Thyroid gland (tissue), 4 donors: ENCODE results near the gene PKHD1. TPM values are rescaled to one million over a fixed set of nuclear protein-coding genes. Genes with fewer than 3 reads are reported as not detected.

Experiments used
- DNase-seq, 2 donors: peaks; one replicate each; pipeline ENCODE4 v3.0.0-alpha.2; 2019
- H3K27ac ChIP-seq, 3 donors: fragments of 200-600 bp; sonication (generic); 1 replicate in 2 of 3; 2 replicates in 1 of 3; pipeline ENCODE4 v1.5.1; 2016 to 2019; ENCODE audit warnings: mild to moderate bottlenecking in 1 of 3, moderate library complexity in 1 of 3
- H3K27me3 ChIP-seq: fragments of 200-600 bp; sonication (generic); one replicate; pipeline ENCODE4 v1.5.1; 2019
- H3K36me3 ChIP-seq, 2 donors: fragments of 200-600 bp; sonication (generic); one replicate each; pipeline ENCODE4 v1.5.1; 2016 to 2019
- H3K4me1 ChIP-seq, 2 donors: fragments of 200-600 bp; sonication (generic); one replicate each; pipeline ENCODE4 v1.5.1; 2017 to 2019
- H3K4me3 ChIP-seq, 3 donors: fragments of 200-600 bp; sonication (generic); replicated peaks in 1 of 3; 1 replicate in 2 of 3; 2 replicates in 1 of 3; pipeline ENCODE4 v1.5.1; 2016; ENCODE audit warnings: mild to moderate bottlenecking in 1 of 3
- H3K9me3 ChIP-seq: fragments of 200-600 bp; sonication (generic); one replicate; pipeline ENCODE4 v1.5.1; 2017
- CTCF ChIP-seq, 6 experiments: fragments of 200-600 bp in 3 of 6; fragments of 450-650 bp in 3 of 6; sonication (generic) in 3 of 6; IDR thresholded peaks; one replicate each; pipeline ENCODE4 v1.5.1; 2016 to 2019; ENCODE audit warnings: antibody characterized with exemption in 6 of 6, mild to moderate bottlenecking in 2 of 6, inconsistent platforms in 1 of 6, moderate library complexity in 1 of 6
- POLR2A ChIP-seq, 2 donors: fragments of 450-650 bp; IDR thresholded peaks; one replicate each; pipeline ENCODE4 v1.6.1; 2017; ENCODE audit warnings: antibody characterized with exemption in 2 of 2, mild to moderate bottlenecking in 2 of 2, moderate library complexity in 1 of 2
- WGBS, 2 donors: methylation state at CpG; one replicate each; pipeline ENCODE4 v1.1.5; 2017; 5-methylcytosine and 5-hydroxymethylcytosine counted together
- intact Hi-C: fragments of 100-400 bp; cut with DNase I; formaldehyde crosslinking; loops from one replicate; pipeline ENCODE4 v1.15.1; 2023
- total RNA-seq, 4 donors: library from RNA; depleted of rRNA; stranded (reverse); fragments of >200 nt; gene quantifications; one replicate each; pipeline ENCODE4 v1.2.3, GENCODE V29; 2016

Gene PKHD1
- total RNA-seq, 4 donors from 2014 or later, result under 0.01 to 0.11 (median 0.07) TPM

DNA sequence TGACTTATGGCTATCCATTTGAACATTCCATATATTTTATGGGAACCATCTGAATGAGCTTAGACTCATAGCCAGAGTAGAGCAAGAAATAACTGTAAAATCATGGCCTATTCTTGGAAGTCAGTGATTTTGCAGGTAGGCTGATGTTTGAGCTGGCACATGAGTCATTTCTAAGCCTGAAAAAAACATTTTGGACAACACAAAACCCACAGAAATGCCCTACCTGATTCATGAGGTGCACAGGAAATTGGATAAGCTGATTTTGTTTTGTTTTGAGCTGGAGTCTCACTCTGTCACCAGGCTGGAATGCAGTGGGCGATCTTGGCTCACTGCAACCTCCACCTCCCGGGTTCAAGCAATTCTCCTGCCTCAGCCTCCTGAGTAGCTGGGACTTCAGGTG lies 443.0 kb downstream of the PKHD1 start:
- no peak for DNase-seq
- H3K4me1 ChIP-seq, result no peaks in the 10 kb centered on the region
- WGBS, 2 donors, result 82 to 83% methylated on average over 2 of the region's 2 CpGs
- no peaks in the 10 kb centered on the region for H3K9me3 ChIP-seq
- H3K4me3 ChIP-seq, result no peak overlapping the region
- H3K27me3 ChIP-seq, result no peaks in the 10 kb centered on the region
- TF ChIP-seq POLR2A (IDR thresholded peaks at IDR 0.05), result no peak
- TF ChIP-seq CTCF (IDR thresholded peaks at IDR 0.05), result no peak
- intact Hi-C loops, result no loop called here
- H3K36me3 ChIP-seq, result no peaks in the 10 kb centered on the region
- H3K27ac ChIP-seq, result no peak overlapping the region

DNA sequence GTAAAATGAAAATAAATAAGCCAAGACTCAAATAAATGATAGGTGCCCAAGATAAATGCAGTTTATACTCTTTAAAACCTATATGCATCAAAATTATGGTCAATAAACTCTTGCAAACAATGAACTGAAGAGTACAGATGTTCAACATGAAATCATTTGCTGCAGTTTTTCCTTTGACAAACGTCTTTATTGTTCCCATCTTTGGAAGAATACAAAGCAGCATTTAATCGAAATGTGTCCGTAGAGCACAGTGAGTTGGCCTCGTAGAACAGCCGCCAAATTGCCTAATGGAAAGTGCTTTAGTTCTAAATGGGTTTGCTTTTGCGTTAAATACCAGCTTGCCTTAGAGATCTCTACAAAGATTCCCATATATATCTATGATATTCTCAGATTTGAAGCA lies 447.4 kb downstream of the PKHD1 start:
- H3K27ac ChIP-seq, result no peak overlapping the region
- H3K4me3 ChIP-seq, result no peak overlapping the region
- H3K9me3 ChIP-seq, result no peaks in the 10 kb centered on the region
- DNase-seq, result no peak
- WGBS, 2 donors, result 79 to 85% methylated on average over 6 of the region's 6 CpGs
- intact Hi-C loops, result no loop called here
- TF ChIP-seq CTCF (IDR thresholded peaks at IDR 0.05) (no peak), POLR2A (IDR thresholded peaks at IDR 0.05) (no peak)
- H3K36me3 ChIP-seq, result no peaks in the 10 kb centered on the region
- no peaks in the 10 kb centered on the region for H3K27me3 ChIP-seq
- no peaks in the 10 kb centered on the region for H3K4me1 ChIP-seq

DNA sequence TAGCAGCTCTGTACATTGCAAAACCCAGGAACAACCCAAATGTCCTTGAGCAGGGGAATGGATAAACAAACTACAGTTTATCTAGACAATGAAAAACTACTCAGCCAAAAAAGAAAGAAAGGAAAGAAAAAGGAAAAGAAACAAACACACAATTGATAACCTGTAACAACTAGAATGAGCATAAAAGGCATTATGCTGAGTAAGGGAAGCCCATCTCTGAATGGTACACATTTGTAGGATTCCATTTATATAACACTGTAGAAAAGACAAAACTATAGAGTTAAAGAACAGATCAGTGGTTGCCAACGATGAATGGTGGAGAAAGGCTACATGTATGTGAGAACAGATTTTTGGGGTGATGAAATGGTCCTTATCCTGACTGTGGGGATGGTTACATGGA lies 454.0 kb downstream of the PKHD1 start:
- TF ChIP-seq CTCF (IDR thresholded peaks at IDR 0.05), result no peak
- no peak for TF ChIP-seq POLR2A (IDR thresholded peaks at IDR 0.05)
- Histone ChIP-seq H3K36me3 (no peaks in the 10 kb centered on the region), H3K27ac (no peak overlapping the region), H3K4me1 (no peaks in the 10 kb centered on the region), H3K27me3 (no peaks in the 10 kb centered on the region), H3K4me3 (no peak overlapping the region), H3K9me3 (no peaks in the 10 kb centered on the region)
- DNase-seq, result no peak
- intact Hi-C loops, result no loop called here
- 63 to 70% methylated on average over 1 of the region's 1 CpG for WGBS, 2 donors

- TF ChIP-seq CTCF (IDR thresholded peaks at IDR 0.05) (no peak), POLR2A (IDR thresholded peaks at IDR 0.05) (no peak)
- WGBS, 2 donors, result 81 to 83% methylated on average over 4 of the region's 4 CpGs
- DNase-seq, result no peak
Observed at GRCh38 chr6:51630011-51630410, 457.4 kb downstream of the PKHD1 start.

GRCh38 chr6:51626391-51626790 lies 461.0 kb downstream of the PKHD1 start:
- intact Hi-C loops, result no loop called here
- no peaks in the 10 kb centered on the region for H3K36me3 ChIP-seq
- 60 to 81% methylated on average over 1 of the region's 1 CpG for WGBS, 2 donors
- no peaks in the 10 kb centered on the region for H3K27me3 ChIP-seq
- no peak for TF ChIP-seq CTCF (IDR thresholded peaks at IDR 0.05)
- no peak overlapping the region for H3K27ac ChIP-seq
- no peak for DNase-seq
- H3K4me3 ChIP-seq, result no peak overlapping the region
- H3K4me1 ChIP-seq, result no peaks in the 10 kb centered on the region
- H3K9me3 ChIP-seq, result no peaks in the 10 kb centered on the region

More at GRCh38 chr6:51630011-51630410, 457.4 kb downstream of the PKHD1 start:
- Histone ChIP-seq H3K4me1 (no peaks in the 10 kb centered on the region), H3K4me3 (no peak overlapping the region), H3K27ac (no peak overlapping the region), H3K27me3 (no peaks in the 10 kb centered on the region), H3K36me3 (no peaks in the 10 kb centered on the region), H3K9me3 (no peaks in the 10 kb centered on the region)
- intact Hi-C loops, result no loop called here
